Gastrocnemius medialis (tissue), 4 donors: ENCODE measurements around the gene CMTM3.

Experiments used
- CTCF ChIP-seq, 5 experiments: fragments of 450-650 bp in 3 of 5; fragments of 200-600 bp in 2 of 5; sonication (generic) in 2 of 5; IDR thresholded peaks in 4 of 5; conservative IDR thresholded peaks in 1 of 5; 1 replicate in 4 of 5; 2 replicates in 1 of 5; pipeline ENCODE4 v1.5.1; 2016 to 2019; ENCODE audit warnings: antibody characterized with exemption in 5 of 5, mild to moderate bottlenecking in 3 of 5, moderate library complexity in 3 of 5
- POLR2A ChIP-seq, 2 donors: fragments of 450-650 bp; IDR thresholded peaks; one replicate each; pipeline ENCODE4 v1.6.1; 2017; ENCODE audit warnings: antibody characterized with exemption in 2 of 2, mild to moderate bottlenecking in 2 of 2, moderate library complexity in 2 of 2

DNA sequence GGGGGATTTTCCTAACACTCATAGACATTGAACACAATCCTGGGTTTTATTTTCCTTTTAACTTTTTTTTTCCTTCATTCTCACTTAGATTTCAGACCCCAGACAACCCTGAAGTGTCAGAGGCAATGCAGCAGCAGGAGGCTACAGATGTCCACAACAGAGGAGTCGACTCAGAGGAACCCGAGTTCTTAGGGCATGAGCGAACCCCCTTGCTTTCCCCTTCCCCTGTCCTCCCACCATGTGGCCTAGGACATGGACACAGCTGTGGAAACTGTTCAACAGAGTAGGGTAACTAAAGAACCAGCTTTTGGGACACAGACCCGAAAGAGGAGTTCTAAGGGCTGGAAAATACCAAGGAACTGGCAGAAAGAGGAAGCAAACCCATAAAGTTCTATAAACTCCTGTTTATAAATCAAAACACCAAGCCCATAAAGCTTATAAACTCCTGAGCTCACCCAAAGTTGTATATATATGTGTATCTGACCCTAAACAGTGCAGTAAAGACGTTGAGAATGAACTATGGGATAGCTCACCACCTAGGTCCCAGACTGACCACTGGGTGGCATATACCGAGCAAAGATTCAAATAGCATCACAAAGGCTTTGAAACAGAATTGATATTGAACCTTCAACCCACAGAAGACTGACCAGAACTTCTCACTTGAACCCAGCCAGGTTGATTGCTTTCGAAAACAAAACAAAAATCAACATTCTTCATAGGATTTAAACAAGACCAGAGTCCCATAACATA, 58.1 kb downstream of the CMTM3 start:
- peak in 2 of 5 experiments; percentile 16 to 37 for TF ChIP-seq CTCF (IDR thresholded peaks at IDR 0.05 in 4 of 5, conservative IDR thresholded peaks at IDR 0.05 in 1 of 5)
- no peak for TF ChIP-seq POLR2A (IDR thresholded peaks at IDR 0.05)
